ENCODE data around the gene CYTH4.
A peak's percentile ranks its signal among the peaks of the same experiment; 100 is the strongest.
"Not testable (repeated sequence)": the region's sequence is repeated elsewhere in the genome, so short reads cannot be mapped to it uniquely, and the experiment has no call there.

CYTH4 gene

DNA sequence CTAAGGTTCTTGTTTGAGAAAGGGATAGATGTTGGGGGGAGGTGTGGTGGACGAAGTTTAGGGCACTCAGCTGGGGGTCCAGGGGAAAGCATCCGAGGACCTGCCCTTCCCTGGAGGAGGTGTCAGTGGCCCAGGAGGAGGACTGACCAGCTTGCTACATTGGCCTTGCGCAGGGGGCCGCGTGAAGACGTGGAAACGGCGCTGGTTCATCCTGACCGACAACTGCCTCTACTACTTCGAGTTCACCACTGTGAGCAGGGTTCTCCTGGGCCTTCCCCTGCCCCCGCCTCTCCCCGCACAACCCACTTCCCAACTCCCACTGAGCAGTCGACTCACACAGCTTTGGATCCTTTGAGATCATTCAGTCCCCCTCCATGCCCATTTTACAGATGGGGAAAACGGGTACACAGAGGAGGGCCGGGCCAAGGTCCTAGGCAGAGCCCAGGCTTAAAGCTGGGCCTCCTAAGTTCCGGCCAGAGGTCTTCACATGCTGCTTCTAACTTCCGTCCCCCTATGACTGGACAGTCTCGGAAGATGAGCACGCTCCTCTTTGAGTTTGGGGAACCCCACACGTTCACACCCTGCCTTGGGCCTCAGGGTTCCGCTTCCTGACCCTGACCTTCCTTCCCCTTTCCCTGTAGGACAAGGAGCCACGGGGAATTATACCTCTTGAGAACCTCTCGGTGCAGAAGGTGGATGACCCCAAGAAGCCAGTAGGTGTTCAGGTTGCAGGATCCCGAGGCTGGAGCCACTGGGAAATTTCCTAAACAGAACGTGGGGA lies 28.7 kb downstream of the CYTH4 start:
- DNase-seq = no peak

DNA sequence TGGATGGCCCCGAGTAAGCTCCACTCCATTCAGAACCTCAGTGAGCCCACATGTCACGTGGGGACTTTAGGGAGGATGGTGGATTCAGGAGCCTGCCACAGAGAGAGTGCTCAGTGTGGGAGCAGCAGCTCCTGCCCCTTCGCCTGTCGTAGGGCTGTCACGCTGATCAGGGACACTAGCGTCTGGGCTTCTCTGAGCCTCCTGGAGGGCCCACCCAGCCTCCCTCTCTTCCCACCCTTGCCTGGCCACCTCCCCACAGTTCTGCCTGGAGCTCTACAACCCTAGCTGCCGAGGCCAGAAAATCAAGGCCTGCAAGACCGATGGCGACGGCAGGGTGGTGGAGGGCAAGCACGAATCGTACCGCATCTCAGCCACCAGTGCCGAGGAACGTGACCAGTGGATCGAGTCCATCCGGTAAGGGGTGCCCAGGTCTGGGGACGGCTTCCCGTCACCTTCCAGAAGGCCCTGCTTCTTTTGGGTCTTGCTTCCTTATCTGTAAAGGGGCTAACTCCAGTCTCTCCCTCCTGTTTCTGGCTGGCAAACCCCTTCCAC lies 29.5 kb downstream of the CYTH4 start:
- no peak for DNase-seq

DNA sequence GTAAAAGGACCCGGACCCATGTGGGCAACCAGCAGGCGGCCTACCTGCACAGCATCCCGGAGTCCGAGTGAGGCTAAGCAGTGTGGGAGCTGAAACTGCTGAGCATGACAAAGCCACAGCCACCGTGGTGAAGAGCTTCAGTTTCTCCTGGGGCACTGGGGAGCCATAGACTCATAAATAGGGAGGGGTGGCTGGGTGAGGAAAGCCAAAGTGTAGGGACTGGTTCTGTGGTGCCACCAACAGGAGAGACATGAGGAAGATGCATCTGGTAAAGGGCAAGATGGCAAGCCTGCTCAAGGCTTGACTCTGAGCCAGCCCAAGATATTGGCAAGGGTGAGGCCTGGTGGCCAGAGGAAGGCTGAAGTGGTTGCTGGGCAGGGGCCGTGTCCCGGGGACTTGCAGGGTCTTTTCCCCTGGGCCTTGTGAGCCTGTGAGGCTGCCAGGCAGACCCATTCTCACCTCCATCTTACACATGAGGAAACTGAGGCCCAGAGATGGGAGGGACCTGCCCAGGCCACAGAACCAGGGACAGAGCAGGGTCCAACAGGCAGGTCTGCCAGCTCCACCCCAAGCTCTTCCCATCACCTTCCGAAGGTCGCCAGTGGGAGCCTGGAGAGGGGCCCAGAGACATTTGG lies 30.4 kb downstream of the CYTH4 start:
- DNase-seq = peak in 1 of 5 experiments; percentile 43

DNA sequence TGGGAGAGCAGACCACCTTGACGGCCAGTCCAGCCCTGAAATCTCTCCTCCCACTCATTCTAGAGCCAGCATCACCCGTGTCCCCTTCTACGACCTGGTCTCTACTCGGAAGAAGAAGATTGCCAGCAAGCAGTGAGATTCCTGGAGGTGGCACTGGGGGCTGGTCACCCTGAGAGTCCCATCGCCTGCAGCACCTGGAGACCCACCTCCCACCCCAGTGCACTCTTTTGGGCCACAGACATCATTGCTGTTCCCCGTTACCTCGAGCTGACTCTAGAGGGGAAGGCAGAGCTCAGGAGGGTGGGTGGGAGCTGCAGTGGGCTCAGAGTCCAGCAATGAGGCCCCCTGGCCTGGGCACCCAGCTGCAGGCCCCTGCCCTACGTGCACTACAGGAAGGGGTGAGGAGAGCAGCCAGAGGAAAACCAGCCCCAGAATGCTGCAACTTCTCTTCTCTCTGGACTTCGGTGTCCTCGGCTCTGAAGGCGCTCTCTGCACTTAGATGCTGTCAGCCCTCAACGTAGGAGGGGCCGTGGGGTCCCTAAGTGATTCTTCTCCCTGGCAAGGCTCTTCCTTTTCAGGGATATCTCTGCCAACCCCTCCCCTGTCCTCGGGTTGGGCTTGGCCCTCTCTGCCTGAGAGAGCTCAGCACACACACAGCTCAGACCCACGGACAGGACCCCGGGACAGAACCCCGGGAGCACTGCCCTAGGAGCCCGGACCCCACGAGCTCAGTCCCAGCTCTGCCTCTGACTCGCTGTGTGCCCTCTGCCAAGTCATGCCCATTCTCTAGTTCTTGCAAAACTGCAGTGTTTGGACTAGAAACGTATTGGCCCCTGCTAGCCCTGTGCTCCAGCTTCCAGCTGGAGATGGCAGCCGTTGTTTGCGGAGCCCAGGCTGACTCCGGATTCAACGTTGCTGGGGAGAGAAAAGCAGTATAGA lies 31.3 kb downstream of the CYTH4 start:
- no peak for DNase-seq

DNA sequence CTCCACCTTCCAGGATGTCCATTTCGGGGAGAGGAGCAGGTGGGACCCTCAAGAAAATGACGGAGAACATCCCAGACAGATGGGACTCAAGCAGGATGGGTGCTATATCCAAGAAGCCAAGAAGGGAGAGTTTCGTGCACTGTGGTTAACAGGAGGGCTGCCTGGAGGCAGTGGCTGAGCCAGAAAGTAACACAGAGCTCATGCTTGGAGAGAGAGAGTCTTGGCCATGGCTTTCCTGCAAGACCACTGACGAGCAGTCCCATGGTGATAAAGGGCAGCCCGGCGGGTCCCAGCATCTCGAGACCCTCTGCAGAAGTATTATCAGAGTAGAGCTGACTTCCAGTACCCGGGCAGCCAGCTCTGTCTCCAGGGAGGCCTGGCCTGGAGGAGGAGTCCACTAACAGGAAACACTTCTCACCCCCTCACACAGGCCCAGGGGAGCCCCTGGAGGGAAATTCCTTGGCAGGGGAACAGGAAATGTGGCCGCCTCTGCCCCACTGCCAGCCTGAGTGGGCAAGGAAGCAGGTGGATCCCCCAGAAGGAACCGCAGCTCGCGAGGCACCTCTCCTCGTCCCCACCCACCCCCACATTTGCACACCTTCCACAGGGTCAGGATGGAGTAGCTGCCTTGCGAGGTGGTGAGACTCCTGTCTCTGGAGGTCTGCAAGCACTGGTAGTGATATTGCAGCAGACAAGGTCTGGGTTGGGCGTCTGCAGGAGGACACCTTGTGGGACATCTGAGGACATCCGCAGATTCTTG lies 32.2 kb downstream of the CYTH4 start:
- DNase-seq = peak in 3 of 5 experiments; percentile 8 to 66 (median 54)

DNA sequence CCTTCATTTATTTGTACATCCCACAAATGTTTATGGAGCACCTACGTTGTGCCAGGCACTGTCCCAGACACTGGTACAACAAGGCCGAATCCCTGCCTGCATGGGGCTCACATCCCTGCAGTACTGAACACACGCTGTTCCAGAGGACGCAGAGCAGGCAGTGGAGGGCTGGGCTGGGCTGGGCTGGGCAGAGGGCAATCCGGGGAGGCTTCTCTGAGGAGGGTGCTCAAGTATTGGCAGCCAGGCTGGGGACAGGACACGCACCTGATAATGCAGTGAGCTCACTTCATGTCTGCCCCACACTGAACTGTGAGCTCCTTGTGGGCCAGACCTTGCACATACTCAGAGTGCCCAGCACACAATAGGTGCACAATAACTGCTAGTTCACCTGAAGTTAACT lies 34.1 kb downstream of the CYTH4 start:
- no peak for DNase-seq

DNA sequence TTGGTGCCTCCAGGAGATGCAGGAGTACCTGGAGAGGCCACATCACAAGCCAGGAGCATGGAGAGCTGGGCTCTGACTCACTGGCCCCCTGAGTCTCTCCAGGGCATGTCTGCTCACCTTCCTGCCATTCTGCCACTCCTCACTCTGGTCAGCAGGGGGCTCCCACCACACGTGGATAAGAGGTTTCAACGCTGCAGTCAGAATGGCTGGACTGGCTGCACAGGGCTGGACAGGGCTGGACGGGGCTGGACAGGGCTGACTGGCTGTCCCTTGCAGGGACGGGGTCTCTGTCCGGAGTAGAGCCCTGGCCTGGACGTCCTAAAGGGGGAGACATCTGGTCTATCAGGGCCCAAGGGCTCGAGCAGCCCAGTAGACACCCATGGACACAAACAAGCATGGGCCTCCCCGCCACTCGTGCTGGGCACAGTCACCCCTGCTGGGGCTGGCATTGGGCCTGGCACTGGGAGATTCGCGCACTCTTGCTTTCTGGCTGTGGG lies 34.6 kb downstream of the CYTH4 start:
- peak in 4 of 5 experiments; percentile 50 to 77 (median 54) for DNase-seq

DNA sequence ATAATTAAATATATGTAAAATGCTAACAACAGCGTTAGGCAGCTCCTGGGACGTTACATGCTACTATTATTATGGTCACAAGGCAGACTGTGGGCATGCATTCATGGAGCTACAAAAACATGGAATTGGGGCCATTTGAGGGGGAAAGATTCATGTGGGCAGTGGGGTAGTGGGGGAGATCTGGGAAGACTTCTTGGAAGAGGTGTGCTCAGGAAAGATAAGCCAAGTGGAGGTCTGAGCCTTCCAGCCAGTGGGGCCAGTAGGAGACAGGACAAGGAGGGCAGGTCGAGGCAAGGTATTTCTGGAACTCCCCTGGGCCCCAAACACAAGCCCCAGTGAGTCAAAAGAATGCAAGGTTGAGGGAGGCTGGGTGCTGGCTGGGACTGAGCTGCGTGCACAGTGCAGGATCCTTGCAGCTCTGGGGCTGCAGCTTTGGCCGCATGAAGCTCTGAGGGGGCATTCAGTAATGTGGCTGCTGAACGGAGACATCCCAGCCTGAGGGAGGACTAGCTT lies 35.4 kb downstream of the CYTH4 start:
- DNase-seq = no peak

DNA sequence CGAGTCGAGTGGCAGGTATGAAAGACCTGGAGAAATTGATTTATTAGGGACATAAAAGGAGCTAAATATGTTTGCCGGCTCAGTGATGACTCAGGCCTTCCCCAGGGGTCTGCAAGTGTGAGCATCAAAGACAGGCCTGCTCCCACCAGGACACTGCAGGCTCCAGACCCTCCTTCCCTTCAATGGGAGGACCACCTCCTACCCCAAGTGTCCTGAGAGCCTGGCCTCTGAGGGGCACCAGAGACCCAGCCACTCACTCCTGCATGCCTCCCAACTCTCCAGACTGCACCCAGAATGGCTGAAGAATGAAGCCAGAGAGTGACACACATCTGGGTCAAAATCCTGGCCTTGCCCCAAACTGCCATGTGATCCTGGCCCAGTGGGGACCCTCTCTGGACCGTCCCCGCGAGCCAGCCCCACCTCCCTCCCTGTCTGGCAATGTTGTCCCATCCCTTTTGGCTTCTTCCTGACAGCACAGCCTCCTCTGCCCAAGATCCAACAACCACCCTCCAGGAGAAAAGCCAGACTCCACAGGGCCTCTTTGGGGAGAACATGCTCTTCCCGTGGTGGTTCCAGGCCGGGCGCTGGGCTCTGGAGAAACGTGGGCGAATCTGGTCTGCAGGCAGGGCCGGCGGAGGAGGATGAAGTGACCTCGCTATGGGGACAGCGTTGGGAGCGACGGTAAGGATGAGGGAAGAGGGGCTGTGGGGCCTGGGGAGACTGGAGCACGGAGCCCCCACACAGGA lies 36.2 kb downstream of the CYTH4 start:
- DNase-seq = no peak

DNA sequence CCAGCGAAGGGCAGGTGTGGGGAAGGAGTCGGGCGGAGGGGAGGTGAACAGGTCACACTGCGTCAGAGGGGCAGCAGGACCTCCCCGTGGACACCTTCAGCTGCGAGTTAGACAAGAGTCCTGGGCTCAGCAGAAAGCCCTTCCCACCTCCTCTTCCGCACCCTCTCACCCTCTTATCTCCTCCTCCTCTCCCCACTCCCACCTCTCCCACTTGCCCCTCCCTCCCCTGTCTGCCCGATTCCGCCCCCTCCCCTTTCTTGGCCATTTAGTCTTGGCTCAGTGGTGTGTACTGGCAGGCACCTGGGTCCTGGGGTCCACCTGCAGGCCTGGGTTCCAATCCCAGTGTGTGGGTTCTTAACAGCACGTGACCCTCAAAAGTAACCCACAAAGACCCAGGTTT lies 37.2 kb downstream of the CYTH4 start:
- no peak for DNase-seq

DNA sequence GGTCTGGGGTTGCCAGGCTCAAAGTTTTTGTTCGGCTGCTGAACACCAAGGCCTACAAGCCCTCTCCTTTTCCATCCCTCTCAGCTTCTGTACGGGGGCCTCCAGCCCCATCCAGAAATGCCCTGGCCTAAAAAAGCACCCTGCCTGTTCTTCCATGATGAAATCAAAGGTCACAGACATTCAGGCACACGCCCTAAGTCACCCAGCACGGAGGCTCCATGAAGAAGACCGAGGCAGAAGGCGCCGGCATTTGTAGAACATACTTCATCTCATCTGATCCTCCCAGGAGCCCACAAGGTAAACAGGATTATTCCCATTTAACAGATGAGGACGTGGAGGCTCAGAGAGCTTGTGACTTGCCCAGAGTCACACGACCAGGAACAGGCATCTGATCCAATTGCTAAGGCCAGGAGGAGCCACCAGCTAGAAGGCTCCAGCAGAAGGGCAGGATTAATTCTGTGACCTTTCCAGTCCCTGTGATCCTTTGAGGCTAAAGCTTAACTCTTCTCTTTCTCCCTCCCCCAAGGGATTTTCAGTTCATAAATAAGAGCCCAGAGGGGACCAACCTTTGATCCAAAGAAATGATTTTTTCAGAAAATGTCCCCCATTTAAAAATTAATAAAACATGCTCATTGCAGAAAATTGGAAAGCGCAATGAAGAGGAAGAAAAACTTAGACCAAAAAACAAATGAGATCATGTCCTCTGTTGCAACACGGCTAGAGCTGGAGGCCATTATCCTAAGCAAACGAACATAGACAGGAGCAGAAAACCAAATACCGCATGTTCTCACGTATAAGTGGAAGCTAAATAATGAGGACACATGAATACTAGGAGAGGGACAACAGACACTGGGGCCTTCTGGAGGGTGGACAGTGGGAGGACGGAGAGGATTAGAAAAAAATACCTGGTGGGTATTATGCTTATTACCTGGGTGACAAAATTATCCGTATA lies 38.7 kb downstream of the CYTH4 start:
- no peak for DNase-seq

DNA sequence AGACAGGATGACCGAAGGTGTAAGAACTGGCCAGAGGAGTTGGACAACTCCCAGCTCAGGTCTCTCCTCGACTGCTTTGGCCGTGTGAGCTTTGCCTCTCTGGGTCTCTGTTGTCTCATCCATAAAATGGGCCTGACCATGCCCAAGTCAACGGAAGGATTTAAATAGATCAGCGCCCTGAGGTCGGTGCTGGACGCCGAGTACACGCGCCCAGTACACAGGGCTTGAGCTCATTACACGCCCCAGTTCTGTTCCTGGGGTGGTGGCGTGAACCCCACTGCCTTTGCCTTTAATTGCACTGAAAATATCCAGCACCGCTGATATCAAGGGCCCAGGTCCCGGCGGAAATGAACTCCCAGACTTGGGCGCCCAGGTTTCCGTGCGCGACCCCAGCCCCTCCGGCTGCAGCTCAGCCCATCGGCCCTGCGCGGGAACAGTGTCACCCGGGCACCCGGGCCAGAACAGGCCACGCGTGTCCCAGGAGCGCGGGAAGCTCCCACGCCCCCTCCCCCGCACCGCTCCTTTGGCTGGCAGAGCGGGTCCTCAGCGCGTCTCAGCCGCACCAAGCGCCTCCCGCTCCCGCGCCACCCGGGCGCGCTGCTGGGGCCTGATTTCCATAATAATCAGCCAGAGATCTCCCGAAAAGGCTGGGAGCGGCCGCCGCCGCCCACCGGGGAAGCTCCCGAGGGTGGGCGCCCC lies 42.2 kb downstream of the CYTH4 start:
- DNase-seq = no peak

DNA sequence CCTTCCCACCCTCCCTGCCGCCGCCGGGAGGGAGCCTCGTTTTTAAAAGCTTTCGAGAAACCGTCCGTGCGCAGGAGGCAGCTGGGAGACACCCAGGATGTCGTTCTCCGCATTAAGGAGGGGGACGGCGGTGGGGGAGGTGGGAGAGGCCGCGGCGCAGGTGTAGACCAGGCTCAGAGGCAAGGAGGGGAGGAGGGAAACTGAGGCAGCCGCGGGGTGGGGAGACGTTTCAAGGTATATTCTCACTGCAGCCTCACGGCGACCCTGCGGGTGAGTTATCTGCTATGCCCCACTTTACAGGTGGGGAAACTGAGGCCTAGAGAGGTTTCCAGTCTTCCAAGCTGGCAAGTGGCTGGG lies 42.7 kb downstream of the CYTH4 start:
- no peak for DNase-seq

DNA sequence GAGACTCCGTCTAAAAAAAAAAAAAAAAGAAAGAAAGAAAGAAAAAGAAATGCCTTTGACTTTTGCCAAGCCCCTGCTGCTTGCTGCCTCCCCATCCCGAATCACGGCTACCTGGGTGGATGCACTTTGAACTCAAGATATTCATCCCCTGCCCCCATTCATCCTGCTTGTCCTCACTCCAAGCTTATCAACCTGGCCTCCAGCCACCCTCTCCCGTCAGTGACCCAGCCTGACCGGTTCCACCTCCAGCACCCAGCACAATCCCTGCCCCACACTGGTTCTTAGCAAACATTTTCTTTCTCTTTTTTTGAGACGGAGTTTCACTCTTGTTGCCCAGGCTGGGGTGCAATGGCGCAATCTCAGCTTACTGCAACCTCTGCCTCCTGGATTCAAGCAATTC lies 44.4 kb downstream of the CYTH4 start:
- no peak for DNase-seq

DNA sequence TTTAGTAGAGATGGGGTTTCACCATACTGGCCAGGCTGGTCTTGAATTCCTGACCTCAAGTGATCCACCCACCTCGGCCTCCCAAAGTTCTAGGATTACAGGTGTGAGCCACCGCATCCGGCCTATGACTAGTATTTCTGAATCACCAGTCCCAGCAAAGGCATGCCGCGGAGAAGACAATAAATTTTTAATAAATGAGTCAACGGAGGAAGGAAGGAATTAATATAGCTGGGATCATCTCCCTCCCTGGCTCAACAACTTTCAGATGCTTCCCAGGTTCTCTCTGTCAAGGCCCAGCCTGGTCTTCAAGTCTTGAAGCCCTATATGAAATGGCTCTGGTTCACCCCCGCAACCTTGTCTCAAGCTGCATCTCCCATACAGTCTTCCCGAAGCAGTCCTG lies 45.7 kb downstream of the CYTH4 start:
- DNase-seq = no peak

DNA sequence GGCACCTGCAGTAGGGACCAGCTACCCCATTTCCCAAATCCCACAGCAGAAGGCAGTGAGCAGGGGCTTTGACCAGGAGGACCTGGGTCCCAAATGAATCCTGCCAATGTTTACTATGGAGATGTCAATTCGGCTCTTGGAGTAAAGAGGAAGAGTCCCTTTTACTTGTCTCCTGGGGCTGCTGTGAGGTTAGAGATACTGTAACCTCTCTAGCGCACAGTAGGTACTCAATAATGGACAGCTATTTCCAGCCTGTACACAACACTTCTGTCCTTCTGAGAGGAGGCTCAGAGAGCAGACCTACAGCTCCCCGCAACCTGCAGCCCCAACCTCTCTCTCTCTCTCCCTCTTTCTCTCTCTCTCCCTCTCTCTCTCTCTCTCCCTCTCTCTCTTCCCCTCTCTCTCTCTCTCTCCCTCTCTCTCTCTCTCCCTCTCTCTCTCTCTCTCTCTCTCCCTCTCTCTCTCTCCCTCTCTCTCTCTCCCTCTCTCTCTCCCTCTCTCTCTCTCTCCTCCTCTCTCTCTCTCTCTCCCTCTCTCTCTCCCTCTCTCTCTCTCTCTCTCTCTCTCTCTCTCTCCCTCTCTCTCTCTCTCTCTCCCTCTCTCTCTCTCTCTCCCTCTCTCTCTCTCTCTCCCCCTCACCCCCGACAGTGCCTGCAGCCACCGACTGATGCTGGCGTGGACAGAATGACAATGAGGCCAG lies 46.4 kb downstream of the CYTH4 start:
- DNase-seq = not testable (repeated sequence)

DNA sequence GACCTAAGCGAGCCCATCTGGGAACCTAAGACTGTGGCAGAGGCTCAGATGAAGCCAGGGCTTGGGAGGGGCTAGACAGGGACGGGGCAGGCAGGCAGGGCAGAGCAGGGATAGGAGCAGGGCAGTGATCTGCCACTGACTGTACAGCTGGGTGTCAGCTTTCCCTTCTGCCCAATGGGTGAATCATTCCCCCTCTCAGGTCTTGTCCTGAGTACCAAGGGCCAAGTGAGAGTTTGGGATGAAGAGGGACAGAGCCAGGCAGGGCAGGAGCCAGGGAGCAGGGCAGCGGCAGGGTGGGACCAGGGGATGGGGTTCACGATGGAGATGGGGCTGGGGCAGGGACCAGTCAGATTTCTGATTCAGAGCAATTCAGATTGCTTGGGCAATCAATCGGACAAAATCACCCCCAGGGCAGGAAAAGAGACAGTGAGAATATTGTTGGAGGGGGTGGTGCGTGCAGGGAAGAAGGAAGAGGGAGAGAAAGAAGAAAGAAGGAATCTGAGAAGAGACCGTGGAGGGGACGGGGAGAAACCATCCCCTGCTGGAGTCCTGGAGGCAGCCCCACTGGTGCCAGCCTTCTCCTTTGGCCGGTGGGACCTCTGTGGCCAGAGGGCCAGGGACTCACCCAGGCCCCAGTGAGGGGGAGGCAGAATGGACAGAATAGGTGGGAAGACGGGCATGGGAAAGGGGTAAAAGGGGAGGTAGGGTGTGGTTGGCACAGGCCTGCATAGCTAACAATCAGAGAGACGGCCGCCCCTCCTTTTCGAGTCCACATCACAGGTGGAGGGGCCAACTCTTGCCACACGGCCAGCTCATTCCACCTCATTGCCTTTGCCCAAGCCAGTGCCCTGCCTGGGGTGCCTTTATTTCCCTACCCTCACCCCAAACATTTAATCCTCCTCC lies 47.2 kb downstream of the CYTH4 start:
- no peak for DNase-seq

All from T-helper 2 cell (primary cell).